OCI-LY1 (cell line): ENCODE data around the gene HOXB6.

Experiments
- H2AFZ ChIP-seq: fragments of 200-600 bp; sonication (generic), shearing (Covaris generic); 2 replicates; pipeline ENCODE4 v1.6.0; 2014; ENCODE audit warnings: antibody characterized with exemption, mild to moderate bottlenecking, low read length
- H3F3A ChIP-seq: fragments of 200-600 bp; sonication (generic), shearing (Covaris generic); 2 replicates; pipeline ENCODE4 v1.6.0; 2014; ENCODE audit warnings: mild to moderate bottlenecking, antibody characterized with exemption, low read length, moderate library complexity; ENCODE audit not compliant: insufficient read depth
- H3K27ac ChIP-seq: fragments of 200-600 bp; sonication (generic); 2 replicates; pipeline ENCODE4 v1.5.1; 2014; ENCODE audit warnings: low read length, mixed run types, mild to moderate bottlenecking, low read depth; ENCODE audit not compliant: poor library complexity, severe bottlenecking
- H3K27me3 ChIP-seq: fragments of 200-600 bp; sonication (generic); 2 replicates; pipeline ENCODE4 v1.6.0; 2014; ENCODE audit warnings: antibody characterized with exemption, mild to moderate bottlenecking, low read length, moderate library complexity; ENCODE audit not compliant: insufficient read depth
- H3K36me3 ChIP-seq: fragments of 200-600 bp; sonication (generic); 2 replicates; pipeline ENCODE4 v1.6.1; 2014; ENCODE audit warnings: mild to moderate bottlenecking, antibody characterized with exemption, low read length, moderate library complexity, mixed read lengths; ENCODE audit not compliant: insufficient read depth
- H3K4me1 ChIP-seq: fragments of 200-600 bp; sonication (generic); 2 replicates; pipeline ENCODE4 v1.5.1; 2014; ENCODE audit warnings: mild to moderate bottlenecking, low read length, moderate library complexity; ENCODE audit not compliant: insufficient read depth, severe bottlenecking
- H3K4me2 ChIP-seq: fragments of 200-600 bp; sonication (generic), shearing (Covaris generic); 2 replicates; pipeline ENCODE4 v1.6.1; 2014; ENCODE audit warnings: low read length
- H3K4me3 ChIP-seq: fragments of 200-600 bp; sonication (generic); 2 replicates; pipeline ENCODE4 v1.5.1; 2014; ENCODE audit warnings: low read length, low read depth, mild to moderate bottlenecking, mixed read lengths; ENCODE audit not compliant: poor library complexity, severe bottlenecking
- H3K79me2 ChIP-seq: fragments of 200-600 bp; shearing (Covaris generic); 2 replicates; pipeline ENCODE4 v1.6.1; 2016; ENCODE audit warnings: mixed run types, low read length, mixed read lengths; ENCODE audit not compliant: insufficient read depth
- H3K9ac ChIP-seq: fragments of 200-600 bp; sonication (generic), shearing (Covaris generic); 2 replicates; pipeline ENCODE4 v1.6.1; 2014; ENCODE audit warnings: mild to moderate bottlenecking, low read length, mixed read lengths
- H3K9me2 ChIP-seq: fragments of 200-600 bp; sonication (generic), shearing (Covaris generic); 2 replicates; pipeline ENCODE4 v1.6.1; 2014; ENCODE audit warnings: low read depth, mild to moderate bottlenecking, low read length, mixed read lengths
- H3K9me3 ChIP-seq: fragments of 200-600 bp; shearing (Covaris generic); 2 replicates; pipeline ENCODE4 v1.6.1; 2014; ENCODE audit warnings: low read length, mixed read lengths
- H4K20me1 ChIP-seq: fragments of 200-600 bp; sonication (generic), shearing (Covaris generic); 2 replicates; pipeline ENCODE4 v1.6.0; 2016; ENCODE audit warnings: mild to moderate bottlenecking, low read length; ENCODE audit not compliant: insufficient read depth
- CTCF ChIP-seq: fragments of 200-600 bp; sonication (generic), shearing (Covaris generic); IDR thresholded peaks from 2 replicates; pipeline ENCODE4 v1.5.1; 2017; ENCODE audit warnings: mild to moderate bottlenecking, antibody characterized with exemption, low read length, moderate library complexity, mixed read lengths
- EZH2 ChIP-seq: fragments of 200-600 bp; sonication (generic), shearing (Covaris generic); IDR thresholded peaks from 2 replicates; pipeline ENCODE4 v1.8.0; 2017; ENCODE audit warnings: borderline replicate concordance, mixed run types, mild to moderate bottlenecking, antibody characterized with exemption, low read length, moderate library complexity, mixed read lengths

Gene HOXB6

GRCh38 chr17:48565022-48565554, 39.7 kb downstream of the HOXB6 start:
- Histone ChIP-seq H3K36me3 (no peaks in the 10 kb centered on the region), H3K4me2 (no peak overlapping the region), H3K9me2 (no peaks in the 10 kb centered on the region), H2AFZ (no peak overlapping the region), H3K79me2 (no peaks in the 10 kb centered on the region), H3K9me3 (no peaks in the 10 kb centered on the region), H3K27ac (no peak overlapping the region), H3F3A (no peaks in the 10 kb centered on the region), H3K27me3 (no peaks in the 10 kb centered on the region), H4K20me1 (no peaks in the 10 kb centered on the region), H3K4me3 (no peak overlapping the region), H3K4me1 (no peaks in the 10 kb centered on the region), H3K9ac (no peak overlapping the region)
- no peak for TF ChIP-seq EZH2

- Histone ChIP-seq H4K20me1 (no peaks in the 10 kb centered on the region), H3F3A (no peaks in the 10 kb centered on the region), H3K9me2 (no peaks in the 10 kb centered on the region), H3K27ac (no peak overlapping the region), H3K9ac (no peak overlapping the region), H3K36me3 (no peaks in the 10 kb centered on the region), H3K4me1 (no peaks in the 10 kb centered on the region), H3K79me2 (no peaks in the 10 kb centered on the region), H3K27me3 (no peaks in the 10 kb centered on the region; the same call in 1 of the 2 replicates), H3K9me3 (no peaks in the 10 kb centered on the region), H3K4me3 (no peak overlapping the region), H3K4me2 (no peak overlapping the region), H2AFZ (no peak overlapping the region)
- TF ChIP-seq EZH2 (no peak), CTCF (no peak)
Observed at GRCh38 chr17:48564188-48565021, 40.4 kb downstream of the HOXB6 start.

- Histone ChIP-seq H3K4me2 (no peak overlapping the region), H2AFZ (no peak overlapping the region), H3F3A (no peaks in the 10 kb centered on the region), H3K36me3 (no peaks in the 10 kb centered on the region), H3K4me1 (no peaks in the 10 kb centered on the region), H3K9me3 (no peaks in the 10 kb centered on the region), H3K9me2 (no peaks in the 10 kb centered on the region), H3K27me3 (no peaks in the 10 kb centered on the region; the same call in 1 of the 2 replicates), H3K79me2 (no peaks in the 10 kb centered on the region), H3K4me3 (no peak overlapping the region), H3K9ac (no peak overlapping the region), H3K27ac (no peak overlapping the region), H4K20me1 (no peaks in the 10 kb centered on the region)
- TF ChIP-seq EZH2 (no peak), CTCF (no peak)
Observed at GRCh38 chr17:48563867-48564187, 41.0 kb downstream of the HOXB6 start.
